Fibroblast of lung (primary cell): ENCODE data around the gene KLHL3. TPM values are rescaled to one million over a fixed set of nuclear protein-coding genes. Genes with fewer than 3 reads are reported as not detected.

Source experiments
- DNase-seq, 2 donors: peaks; one replicate each; pipeline versions ENCODE4 v3.0.0 to v3.0.0-alpha.2; 2010; ENCODE audit warnings: low read depth in 2 of 2
- H2AFZ ChIP-seq: 2 replicates; pipeline ENCODE4 v1.5.1; 2012; ENCODE audit warnings: low read length, control low read depth, inconsistent platforms
- H3K27ac ChIP-seq: 2 replicates; pipeline ENCODE4 v1.5.1; 2011; ENCODE audit warnings: low read length, control low read depth; ENCODE audit not compliant: insufficient read depth
- H3K27me3 ChIP-seq: 2 replicates; pipeline ENCODE4 v1.5.1; 2011; ENCODE audit warnings: mild to moderate bottlenecking, low read length; ENCODE audit not compliant: control insufficient read depth, insufficient read depth
- H3K36me3 ChIP-seq: 2 replicates; pipeline ENCODE4 v1.5.1; 2011; ENCODE audit warnings: low read length; ENCODE audit not compliant: control insufficient read depth, insufficient read depth
- H3K4me1 ChIP-seq: 2 replicates; pipeline ENCODE4 v1.5.1; 2011; ENCODE audit warnings: low read length; ENCODE audit not compliant: control insufficient read depth, insufficient read depth; ENCODE audit errors: extremely low read depth
- H3K4me2 ChIP-seq: 2 replicates; pipeline ENCODE4 v1.5.1; 2011; ENCODE audit warnings: low read length, control low read depth; ENCODE audit not compliant: insufficient read depth; ENCODE audit errors: extremely low read depth
- H3K4me3 ChIP-seq, 4 experiments: fragments of 200-600 bp in 1 of 4; sonication (generic) in 1 of 4; replicated peaks in 1 of 4; 2 replicates each; pipeline ENCODE4 v1.5.1; 2011 to 2016; ENCODE audit warnings: low read length in 4 of 4, low read depth in 3 of 4, mild to moderate bottlenecking in 3 of 4, control low read depth in 2 of 4, inconsistent platforms in 1 of 4, mixed read lengths in 1 of 4; ENCODE audit not compliant: insufficient read depth in 1 of 4; ENCODE audit errors: control extremely low read depth in 1 of 4
- H3K79me2 ChIP-seq: 2 replicates; pipeline ENCODE4 v1.5.1; 2012; ENCODE audit warnings: mild to moderate bottlenecking, low read length, inconsistent platforms; ENCODE audit not compliant: control insufficient read depth, insufficient read depth
- H3K9ac ChIP-seq: 2 replicates; pipeline ENCODE4 v1.5.1; 2011; ENCODE audit warnings: mild to moderate bottlenecking, low read length, control low read depth; ENCODE audit not compliant: insufficient read depth
- H3K9me3 ChIP-seq: 2 replicates; pipeline ENCODE4 v1.5.1; 2012; ENCODE audit warnings: low read depth, low read length; ENCODE audit not compliant: control insufficient read depth, insufficient read depth
- H4K20me1 ChIP-seq: 2 replicates; pipeline ENCODE4 v1.5.1; 2011; ENCODE audit warnings: low read length; ENCODE audit not compliant: control insufficient read depth, insufficient read depth; ENCODE audit errors: extremely low read depth
- CTCF ChIP-seq, 2 donors: IDR thresholded peaks in 1 of 2; conservative IDR thresholded peaks in 1 of 2; 1 replicate in 1 of 2; 2 replicates in 1 of 2; pipeline ENCODE4 v1.5.1; 2011 to 2012; ENCODE audit warnings: low read length in 2 of 2, control low read depth in 1 of 2, inconsistent platforms in 1 of 2, low read depth in 1 of 2, mild to moderate bottlenecking in 1 of 2
- EZH2 ChIP-seq: IDR thresholded peaks from 2 replicates; pipeline ENCODE4 v1.5.1; 2012; ENCODE audit warnings: low read length, control low read depth, mild to moderate bottlenecking; ENCODE audit errors: missing control alignments
- polyA plus RNA-seq, 2 donors: library from polyadenylated mRNA; depleted of rRNA in 1 of 2; stranded (reverse) in 1 of 2; unstranded in 1 of 2; fragments of >200 nt; gene quantifications; 2 replicates each; pipeline ENCODE4 v1.2.1, GENCODE V29; 2011 to 2012; ENCODE audit warnings: missing spikeins in 1 of 2
- total RNA-seq: library from RNA; depleted of rRNA; stranded (reverse); fragments of >200 nt; gene quantifications from 2 replicates; pipeline ENCODE4 v1.2.1, GENCODE V29; 2014

Gene KLHL3
- total and polyA plus RNA-seq, 2 donors (not counting 1 experiment from before 2014, with no cell fraction given) = 0.60 to 2.3 TPM

DNA sequence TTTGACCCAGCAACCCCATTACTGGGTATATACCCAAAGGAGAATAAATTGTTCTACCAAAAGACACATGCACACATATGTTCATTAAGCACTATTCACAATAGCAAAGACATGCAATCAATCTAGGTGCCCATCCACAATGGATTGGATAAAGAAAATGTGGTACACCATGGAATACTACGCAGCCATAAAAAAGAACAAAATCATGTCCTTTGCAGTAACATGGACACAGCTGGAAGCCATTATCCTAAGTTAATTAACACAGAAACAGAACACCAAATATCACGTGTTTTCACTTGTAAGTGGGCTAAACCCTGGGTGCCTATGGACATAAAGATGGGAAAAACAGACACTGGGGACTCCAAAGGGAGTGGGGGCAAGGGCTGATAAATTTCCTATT is 46.6 kb downstream of the KLHL3 start:
- H3K4me3 ChIP-seq = no peak overlapping the region
- H3K9ac ChIP-seq = no peak overlapping the region
- TF ChIP-seq EZH2 (no peak), CTCF (conservative IDR thresholded peaks at IDR 0.05 in 1 of 2, IDR thresholded peaks at IDR 0.05 in 1 of 2; ENCODE audit: low read depth in 1 of 2, low read length in 2 of 2) (no peak)
- H4K20me1 ChIP-seq = no peaks in the 10 kb centered on the region
- H2AFZ ChIP-seq = no peak overlapping the region
- no peaks in the 10 kb centered on the region for H3K9me3 ChIP-seq
- no peak overlapping the region for H3K27ac ChIP-seq
- H3K36me3 ChIP-seq = no peaks in the 10 kb centered on the region
- H3K4me1 ChIP-seq = no peaks in the 10 kb centered on the region
- H3K4me2 ChIP-seq = no peak overlapping the region
- no peaks in the 10 kb centered on the region for H3K27me3 ChIP-seq
- no peaks in the 10 kb centered on the region for H3K79me2 ChIP-seq
- DNase-seq = no peak

DNA sequence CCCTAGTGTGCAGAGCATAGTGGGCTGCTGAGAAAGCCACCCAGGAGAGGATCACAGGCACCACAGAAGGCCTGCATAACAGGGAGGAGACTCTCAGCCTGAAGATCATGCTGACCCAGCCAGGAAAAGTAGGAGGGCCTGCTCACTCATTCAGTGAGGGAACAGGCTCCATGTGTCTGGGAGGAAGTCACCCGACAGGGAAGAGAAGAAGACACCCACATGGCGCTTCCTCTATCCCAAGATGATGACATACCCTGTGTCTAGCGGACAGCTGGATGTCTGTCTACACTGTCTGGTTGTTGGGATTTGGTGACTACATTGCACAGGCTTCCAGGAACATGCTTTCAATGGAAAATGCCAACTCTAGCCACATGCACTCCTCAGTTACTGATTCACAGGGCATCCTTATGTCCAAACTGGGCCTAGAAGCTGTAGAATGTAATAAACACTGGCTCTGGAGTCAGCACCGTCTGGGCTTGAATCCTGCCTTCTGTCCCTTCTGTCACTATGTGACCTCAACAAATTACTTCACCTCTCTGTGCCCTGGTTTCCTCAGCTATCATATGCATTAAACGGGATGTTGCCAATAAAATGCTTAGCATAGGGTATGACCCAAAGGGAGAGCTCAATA is 47.6 kb downstream of the KLHL3 start:
- Histone ChIP-seq H3K36me3 (no peaks in the 10 kb centered on the region), H3K9ac (no peak overlapping the region), H3K79me2 (no peaks in the 10 kb centered on the region), H3K4me3 (no peak overlapping the region), H4K20me1 (no peaks in the 10 kb centered on the region), H3K4me1 (no peaks in the 10 kb centered on the region), H3K9me3 (no peaks in the 10 kb centered on the region), H3K4me2 (no peak overlapping the region), H3K27ac (no peak overlapping the region), H3K27me3 (no peaks in the 10 kb centered on the region), H2AFZ (no peak overlapping the region)
- DNase-seq = no peak
- TF ChIP-seq EZH2 (no peak), CTCF (conservative IDR thresholded peaks at IDR 0.05 in 1 of 2, IDR thresholded peaks at IDR 0.05 in 1 of 2; ENCODE audit: low read depth in 1 of 2, low read length in 2 of 2) (no peak)

- Histone ChIP-seq H3K4me3 (no peak overlapping the region), H3K9me3 (no peaks in the 10 kb centered on the region), H3K9ac (no peak overlapping the region), H3K4me2 (no peak overlapping the region), H2AFZ (no peak overlapping the region), H3K27me3 (no peaks in the 10 kb centered on the region), H3K27ac (no peak overlapping the region), H3K4me1 (no peaks in the 10 kb centered on the region), H3K36me3 (no peaks in the 10 kb centered on the region), H3K79me2 (no peaks in the 10 kb centered on the region), H4K20me1 (no peaks in the 10 kb centered on the region)
- TF ChIP-seq EZH2 (no peak), CTCF (conservative IDR thresholded peaks at IDR 0.05 in 1 of 2, IDR thresholded peaks at IDR 0.05 in 1 of 2; ENCODE audit: low read depth in 1 of 2, low read length in 2 of 2) (no peak)
- DNase-seq = no peak
Measured at GRCh38 chr5:137684761-137685160, 51.1 kb downstream of the KLHL3 start.
